Activated CD8-positive, alpha-beta memory T cell treated with anti-CD3 and anti-CD28 coated beads for 48 hours (primary cell): Measurements from ENCODE around the gene HCAR3.
"Not testable (repeated sequence)": the region's sequence is repeated elsewhere in the genome, so short reads cannot be mapped to it uniquely, and the experiment has no call there.

Experiments
- DNase-seq, 3 experiments: peaks; one replicate each; pipeline ENCODE4 v3.0.0-alpha.2; 2020; ENCODE audit warnings: low read depth in 2 of 3, low spot score in 2 of 3

The HCAR3 gene

GRCh38 chr12:122722387-122722786 lies 5.8 kb upstream of the HCAR3 start:
- no peak for DNase-seq

DNA sequence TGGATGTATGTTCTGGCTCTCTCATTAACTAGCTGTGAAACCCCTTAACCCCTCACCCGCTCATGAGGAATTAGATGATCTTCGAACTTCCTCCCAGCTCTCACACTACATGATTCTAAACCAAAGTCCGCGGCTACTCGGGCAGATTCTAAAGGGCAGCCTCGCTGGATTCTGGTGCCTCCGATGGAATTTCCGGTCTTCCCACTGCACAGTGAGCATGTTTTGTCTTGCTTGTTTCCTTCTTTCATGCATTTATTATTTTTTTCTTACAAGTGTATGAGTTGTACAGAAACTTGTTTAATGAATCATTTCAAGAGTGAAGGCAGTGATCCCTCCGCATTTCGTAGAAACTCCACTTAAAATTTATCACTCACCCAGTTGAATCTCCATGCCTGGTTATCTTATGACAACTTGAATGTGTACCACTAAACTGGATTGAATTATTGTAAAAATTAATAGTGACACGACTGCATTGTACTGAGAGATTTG lies 4.5 kb upstream of the HCAR3 start:
- DNase-seq: no peak

GRCh38 chr12:122715211-122715610 lies 1.4 kb downstream of the HCAR3 start:
- not testable (repeated sequence) for DNase-seq

DNA sequence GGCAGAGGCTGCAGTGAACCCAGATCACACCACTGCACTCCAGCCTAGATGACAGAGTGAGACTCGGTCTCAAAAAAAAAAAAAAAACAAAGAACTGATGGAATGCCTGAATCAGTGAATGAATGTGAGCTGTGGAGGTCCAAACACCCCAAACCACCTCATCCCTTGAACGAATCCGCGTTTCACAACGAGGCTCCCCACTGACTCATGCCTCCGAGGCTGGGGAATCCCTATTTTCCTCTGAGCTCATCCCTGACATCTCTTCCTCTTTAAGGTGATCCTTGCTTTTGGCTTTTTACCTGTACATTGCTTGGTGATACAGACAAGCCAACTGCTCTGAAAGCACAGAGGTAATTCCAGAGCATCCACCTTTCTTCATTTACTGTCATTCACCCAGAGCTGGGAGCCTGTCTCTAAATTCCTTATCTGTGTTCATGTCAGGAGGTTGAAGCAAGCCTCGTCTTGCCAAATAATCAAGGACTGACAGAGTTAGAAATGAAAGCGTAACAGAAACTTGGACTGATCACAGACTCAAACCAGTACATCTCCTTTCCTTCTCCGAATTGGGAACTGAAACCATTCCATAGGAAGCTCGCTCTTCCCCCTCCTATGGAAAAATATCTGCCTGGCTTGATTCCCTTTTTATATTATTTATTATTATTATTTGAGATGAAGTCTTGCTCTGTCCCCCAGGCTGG lies 3.0 kb downstream of the HCAR3 start:
- not testable (repeated sequence) for DNase-seq

DNA sequence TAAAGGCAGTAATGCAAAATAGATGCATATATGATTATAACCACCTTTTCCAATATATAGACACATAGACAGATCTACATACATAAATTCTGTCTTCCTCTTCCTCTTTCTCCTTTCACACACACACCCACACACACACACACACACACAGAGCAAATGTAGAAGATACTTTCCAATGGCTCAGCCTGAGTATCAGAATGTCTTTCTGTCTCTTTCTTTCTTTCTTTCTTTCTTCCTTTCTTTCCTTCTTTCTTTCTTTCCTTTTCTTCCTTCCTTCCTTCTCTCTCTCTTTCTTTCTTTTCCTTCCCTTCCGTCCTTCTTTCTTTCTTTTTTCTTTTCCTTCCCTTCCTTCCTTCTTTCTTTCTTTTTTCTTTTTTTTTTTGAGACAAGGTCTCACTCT lies 5.3 kb downstream of the HCAR3 start:
- not testable (repeated sequence) for DNase-seq

DNA sequence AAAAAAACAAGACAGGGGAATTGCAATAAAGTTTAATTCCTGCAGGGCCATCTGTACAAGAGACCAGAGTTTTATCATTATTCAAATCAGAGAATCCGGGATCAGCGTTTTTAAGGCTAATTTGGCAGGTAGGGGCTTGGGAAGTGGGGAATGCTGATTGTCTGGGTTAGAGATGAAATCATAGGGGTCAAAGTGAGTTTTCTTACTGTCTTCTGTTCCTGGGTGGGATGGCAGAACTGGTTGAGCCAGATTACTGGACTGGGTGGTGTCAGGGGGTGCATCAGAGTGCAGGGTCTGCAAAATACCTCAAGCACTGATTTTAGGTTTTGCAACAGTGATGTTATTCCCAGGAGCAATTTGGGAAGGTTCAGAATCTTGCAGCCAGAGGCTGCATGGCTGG lies 6.3 kb downstream of the HCAR3 start:
- not testable (repeated sequence) for DNase-seq

GRCh38 chr12:122709287-122709686 lies 7.3 kb downstream of the HCAR3 start:
- not testable (repeated sequence) for DNase-seq

- DNase-seq: not testable (repeated sequence)
These were observed 12.8 kb downstream of the HCAR3 start for GRCh38 chr12:122703841-122704240.

GRCh38 chr12:122702890-122703611 lies 13.6 kb downstream of the HCAR3 start, which contains the start of gene HCAR2:
TSS of gene HCAR2 (minus strand) at chr12:122703357. CDS start at chr12:122703283, 74 bp downstream.
- not testable (repeated sequence) for DNase-seq

- not testable (repeated sequence) for DNase-seq
These were observed 15.1 kb downstream of the HCAR3 start for GRCh38 chr12:122701481-122701880.

DNA sequence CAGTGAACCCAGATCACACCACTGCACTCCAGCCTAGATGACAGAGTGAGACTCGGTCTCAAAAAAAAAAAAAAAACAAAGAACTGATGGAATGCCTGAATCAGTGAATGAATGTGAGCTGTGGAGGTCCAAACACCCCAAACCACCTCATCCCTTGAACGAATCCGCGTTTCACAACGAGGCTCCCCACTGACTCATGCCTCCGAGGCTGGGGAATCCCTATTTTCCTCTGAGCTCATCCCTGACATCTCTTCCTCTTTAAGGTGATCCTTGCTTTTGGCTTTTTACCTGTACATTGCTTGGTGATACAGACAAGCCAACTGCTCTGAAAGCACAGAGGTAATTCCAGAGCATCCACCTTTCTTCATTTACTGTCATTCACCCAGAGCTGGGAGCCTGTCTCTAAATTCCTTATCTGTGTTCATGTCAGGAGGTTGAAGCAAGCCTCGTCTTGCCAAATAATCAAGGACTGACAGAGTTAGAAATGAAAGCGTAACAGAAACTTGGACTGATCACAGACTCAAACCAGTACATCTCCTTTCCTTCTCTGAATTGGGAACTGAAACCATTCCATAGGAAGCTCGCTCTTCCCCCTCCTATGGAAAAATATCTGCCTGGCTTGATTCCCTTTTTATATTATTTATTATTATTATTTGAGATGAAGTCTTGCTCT lies 16.4 kb downstream of the HCAR3 start:
- not testable (repeated sequence) for DNase-seq

DNA sequence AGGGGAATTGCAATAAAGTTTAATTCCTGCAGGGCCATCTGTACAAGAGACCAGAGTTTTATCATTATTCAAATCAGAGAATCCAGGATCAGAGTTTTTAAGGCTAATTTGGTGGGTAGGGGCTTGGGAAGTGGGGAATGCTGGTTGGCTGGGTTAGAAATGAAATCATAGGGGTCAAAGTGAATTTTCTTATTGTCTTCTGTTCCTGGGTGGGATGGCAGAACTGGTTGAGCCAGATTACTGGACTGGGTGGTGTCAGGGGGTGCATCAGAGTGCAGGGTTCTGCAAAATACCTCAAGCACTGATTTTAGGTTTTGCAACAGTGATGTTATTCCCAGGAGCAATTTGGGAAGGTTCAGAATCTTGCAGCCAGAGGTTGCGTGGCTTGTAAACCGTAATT lies 19.7 kb downstream of the HCAR3 start:
- not testable (repeated sequence) for DNase-seq

- DNase-seq: no peak
These were observed 25.0 kb downstream of the HCAR3 start for GRCh38 chr12:122691566-122691965.

- DNase-seq: no peak
These were observed 28.3 kb downstream of the HCAR3 start for GRCh38 chr12:122688291-122688690.

DNA sequence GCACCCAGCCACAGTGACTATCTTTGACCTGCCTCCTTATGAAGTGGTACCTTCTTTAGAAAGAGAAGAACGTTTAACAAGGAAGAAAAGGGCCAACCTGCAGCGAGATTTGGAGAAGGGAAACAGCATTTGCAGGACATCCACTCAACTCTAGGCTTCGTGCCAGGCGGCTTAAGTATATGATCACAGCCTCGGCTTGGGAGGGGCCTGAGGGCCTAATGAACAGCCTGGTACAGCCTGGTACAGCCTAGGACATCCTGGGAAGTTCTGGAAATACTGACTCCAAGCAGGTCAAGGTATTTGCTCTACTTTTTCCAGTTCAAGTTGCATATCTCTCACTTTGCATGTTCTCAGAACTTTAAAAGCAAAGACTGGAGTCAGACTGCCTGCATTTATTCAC lies 29.5 kb downstream of the HCAR3 start:
- DNase-seq: no peak

- no peak for DNase-seq
These were observed 30.1 kb downstream of the HCAR3 start for GRCh38 chr12:122686538-122686937.

DNA sequence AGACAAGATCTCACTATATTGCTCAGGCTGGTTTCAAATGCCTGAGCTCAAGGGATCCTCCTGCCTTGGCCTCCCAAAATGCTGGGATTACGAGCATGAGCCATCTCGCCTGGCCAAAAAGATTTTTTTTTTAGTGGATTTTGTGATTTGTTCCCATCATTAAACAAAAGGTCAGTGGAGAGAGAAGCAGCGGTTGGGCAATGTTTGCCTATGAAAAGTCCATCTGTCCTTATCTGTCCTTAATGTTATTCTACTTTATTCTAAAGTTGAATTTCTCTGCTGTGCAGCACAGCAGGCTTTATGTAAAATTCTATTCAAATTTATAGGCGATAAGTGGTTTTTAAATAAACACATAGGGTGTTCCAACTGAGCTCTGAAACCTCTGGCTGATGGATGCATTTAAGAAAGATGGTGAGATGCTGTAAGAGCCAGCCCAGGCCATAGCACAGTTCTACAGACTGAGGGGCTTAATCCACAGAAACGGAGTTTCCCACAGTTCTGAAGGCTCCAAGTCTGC lies 32.3 kb downstream of the HCAR3 start:
- DNase-seq: no peak

- DNase-seq: no peak
These were observed 34.8 kb downstream of the HCAR3 start for GRCh38 chr12:122681814-122682213.

GRCh38 chr12:122680989-122681388 lies 35.6 kb downstream of the HCAR3 start:
- DNase-seq: not testable (repeated sequence)

DNA sequence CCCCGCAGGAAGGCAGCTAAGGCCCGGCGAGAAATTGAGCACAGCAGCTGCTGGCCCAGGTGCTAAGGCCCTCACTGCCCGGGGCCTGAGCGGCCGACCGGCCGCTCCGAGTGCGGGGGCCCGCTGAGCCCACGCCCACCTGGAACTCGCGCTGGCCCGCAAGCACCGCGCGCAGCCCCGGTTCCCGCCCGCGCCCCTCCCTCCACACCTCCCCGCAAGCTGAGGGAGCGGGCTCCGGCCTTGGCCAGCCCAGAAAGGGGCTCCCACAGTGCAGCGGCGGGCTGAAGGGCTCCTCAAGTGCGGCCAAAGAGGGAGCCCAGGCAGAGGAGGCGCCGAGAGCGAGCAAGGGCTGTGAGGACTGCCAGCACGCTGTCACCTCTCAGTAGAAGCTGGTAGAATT lies 39.8 kb downstream of the HCAR3 start:
- DNase-seq: not testable (repeated sequence)

DNA sequence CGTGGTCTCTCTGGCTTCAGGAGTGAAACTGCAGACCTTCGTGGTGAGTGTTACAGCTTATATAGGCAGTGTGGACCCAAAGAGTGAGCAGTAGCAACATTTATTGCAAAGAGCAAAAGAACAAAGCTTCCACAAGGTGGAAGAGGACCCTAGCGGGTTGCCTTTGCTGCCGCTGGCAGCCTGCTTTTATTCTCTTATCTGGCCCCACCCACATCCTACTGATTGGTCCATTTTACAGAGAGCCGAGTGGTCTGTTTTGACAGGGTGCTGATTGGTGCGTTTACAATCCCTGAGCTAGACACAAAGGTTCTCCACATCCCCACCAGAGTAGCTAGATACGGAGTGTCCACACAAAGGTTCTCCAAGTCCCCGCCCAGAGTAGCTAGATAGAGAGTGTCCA lies 40.6 kb downstream of the HCAR3 start:
- DNase-seq: not testable (repeated sequence)
